H1 (cell line): Measurements from ENCODE around the gene CREBBP. TPM values are rescaled to one million over a fixed set of nuclear protein-coding genes. Genes with fewer than 3 reads are reported as not detected.

ENCODE experiments used
- CTCF ChIA-PET: fragments of 300-600 bp; sonication (Branson Sonifier 250); formaldehyde crosslinking; loops from one replicate; lab custom pipeline; 2021; ENCODE audit not compliant: partially characterized antibody; lab: Charles Lee
- POLR2A ChIA-PET: fragments of 300-600 bp; sonication (Branson Sonifier 250); formaldehyde crosslinking; loops from one replicate; lab custom pipeline; 2021; ENCODE audit warnings: inconsistent platforms; ENCODE audit not compliant: partially characterized antibody; lab: Charles Lee
- DNase-seq, 2 experiments: peaks; one replicate each; pipeline versions ENCODE4 v3.0.0 to v3.0.0-alpha.2; 2010 to 2022; ENCODE audit warnings: low spot score in 2 of 2, low read depth in 1 of 2, mixed read lengths in 1 of 2
- FAIRE-seq: peaks from 2 replicates; lab custom pipeline; 2011; peaks lifted over from hg19 to GRCh38; lab: Jason Lieb, UNC
- H2AFZ ChIP-seq: 2 replicates; pipeline ENCODE4 v1.8.1; 2012; ENCODE audit warnings: low read length, inconsistent platforms
- H2AK5ac ChIP-seq: 2 replicates; pipeline ENCODE4 v1.6.1; 2013; ENCODE audit warnings: low read depth, low read length
- H2BK120ac ChIP-seq: replicated peaks from 2 replicates; pipeline ENCODE3; 2013; ENCODE audit warnings: low read depth, low read length, inconsistent platforms
- H2BK12ac ChIP-seq: 2 replicates; pipeline ENCODE4 v1.6.1; 2013; ENCODE audit warnings: low read depth, low read length
- H2BK15ac ChIP-seq: 2 replicates; pipeline ENCODE4 v1.6.1; 2013; ENCODE audit warnings: low read length
- H2BK20ac ChIP-seq: 2 replicates; pipeline ENCODE4 v1.6.1; 2013; ENCODE audit warnings: low read length
- H2BK5ac ChIP-seq: 2 replicates; pipeline ENCODE4 v1.6.1; 2013; ENCODE audit warnings: low read depth, low read length
- H3K14ac ChIP-seq: 2 replicates; pipeline ENCODE4 v1.6.1; 2013; ENCODE audit warnings: inconsistent platforms; ENCODE audit not compliant: insufficient read length
- H3K18ac ChIP-seq: 2 replicates; pipeline ENCODE4 v1.6.1; 2013; ENCODE audit warnings: low read length; ENCODE audit errors: extremely low read depth
- H3K23ac ChIP-seq: 2 replicates; pipeline ENCODE4 v1.6.1; 2013; ENCODE audit warnings: inconsistent platforms; ENCODE audit not compliant: insufficient read length
- H3K23me2 ChIP-seq: 2 replicates; pipeline ENCODE4 v1.6.1; 2013; ENCODE audit warnings: low read depth, low read length
- H3K27ac ChIP-seq: 2 replicates; pipeline ENCODE4 v1.6.1; 2011; ENCODE audit warnings: low read depth, low read length, inconsistent platforms
- H3K27me3 ChIP-seq, 4 experiments: replicated peaks in 1 of 4; 1 replicate in 1 of 4; 2 replicates in 3 of 4; pipeline versions ENCODE4 v1.6.1 to v1.8.1; 2011 to 2013; ENCODE audit warnings: low read length in 3 of 4, mild to moderate bottlenecking in 3 of 4, inconsistent platforms in 2 of 4, mixed read lengths in 2 of 4, moderate library complexity in 1 of 4; ENCODE audit not compliant: control insufficient read depth in 3 of 4, insufficient read depth in 3 of 4; ENCODE audit errors: extremely low read depth in 1 of 4
- H3K36me3 ChIP-seq, 4 experiments: 2 replicates each; pipeline versions ENCODE4 v1.6.1 to v1.8.1; 2011 to 2013; ENCODE audit warnings: mild to moderate bottlenecking in 4 of 4, low read length in 3 of 4, moderate library complexity in 2 of 4, control low read depth in 1 of 4, inconsistent platforms in 1 of 4; ENCODE audit not compliant: insufficient read depth in 4 of 4, control insufficient read depth in 2 of 4
- H3K4ac ChIP-seq: replicated peaks from 2 replicates; pipeline ENCODE3; 2013; ENCODE audit warnings: low read length, low read depth, mixed read lengths, inconsistent platforms; ENCODE audit not compliant: insufficient read length
- H3K4me1 ChIP-seq, 4 experiments: replicated peaks in 1 of 4; 1 replicate in 1 of 4; 2 replicates in 3 of 4; pipeline versions ENCODE4 v1.6.1 to v1.8.1; 2011 to 2013; ENCODE audit warnings: low read length in 3 of 4, inconsistent platforms in 2 of 4, mixed read lengths in 1 of 4; ENCODE audit not compliant: insufficient read depth in 4 of 4, control insufficient read depth in 3 of 4
- H3K4me2 ChIP-seq, 2 experiments: 2 replicates each; pipeline versions ENCODE4 v1.6.1 to v1.8.1; 2011 to 2013; ENCODE audit warnings: low read depth in 2 of 2, low read length in 2 of 2, control low read depth in 1 of 2, inconsistent platforms in 1 of 2, mild to moderate bottlenecking in 1 of 2; ENCODE audit not compliant: insufficient read depth in 1 of 2
- H3K4me3 ChIP-seq, 4 experiments: fragments of 200-600, 300-600 bp in 1 of 4; sonication (generic), shearing (Covaris generic), sonication (Bioruptor Twin) in 1 of 4; 2 replicates each; pipeline versions ENCODE4 v1.5.1 to v1.8.1; 2011 to 2016; ENCODE audit warnings: low read length in 4 of 4, low read depth in 3 of 4, control low read depth in 2 of 4, inconsistent platforms in 2 of 4, mild to moderate bottlenecking in 2 of 4, mixed read lengths in 1 of 4, moderate library complexity in 1 of 4; ENCODE audit not compliant: insufficient read depth in 2 of 4; ENCODE audit errors: extremely low read depth in 1 of 4
- H3K56ac ChIP-seq: replicated peaks from 2 replicates; pipeline ENCODE3; 2013; ENCODE audit warnings: low read depth, mild to moderate bottlenecking, mixed read lengths, low read length, inconsistent platforms; ENCODE audit not compliant: insufficient read length
- H3K79me1 ChIP-seq: 2 replicates; pipeline ENCODE4 v1.6.1; 2013; ENCODE audit warnings: low read depth, low read length, control low read depth
- H3K79me2 ChIP-seq, 2 experiments: 2 replicates each; pipeline versions ENCODE4 v1.6.1 to v1.8.1; 2012 to 2013; ENCODE audit warnings: low read length in 2 of 2, mild to moderate bottlenecking in 2 of 2, inconsistent platforms in 1 of 2; ENCODE audit not compliant: insufficient read depth in 2 of 2, control insufficient read depth in 1 of 2
- H3K9ac ChIP-seq, 4 experiments: replicated peaks in 1 of 4; 1 replicate in 1 of 4; 2 replicates in 3 of 4; pipeline versions ENCODE4 v1.6.1 to v1.8.1; 2011 to 2013; ENCODE audit warnings: low read depth in 3 of 4, low read length in 3 of 4, control low read depth in 2 of 4, mild to moderate bottlenecking in 2 of 4, moderate library complexity in 2 of 4, inconsistent platforms in 1 of 4; ENCODE audit errors: extremely low read depth in 1 of 4
- H3K9me3 ChIP-seq, 2 experiments: 2 replicates each; pipeline versions ENCODE4 v1.6.1 to v1.8.1; 2012 to 2013; ENCODE audit warnings: mild to moderate bottlenecking in 2 of 2, moderate library complexity in 2 of 2, control low read depth in 1 of 2, inconsistent platforms in 1 of 2, low read depth in 1 of 2, low read length in 1 of 2, mixed read lengths in 1 of 2; ENCODE audit not compliant: insufficient read depth in 2 of 2
- H4K20me1 ChIP-seq, 2 experiments: replicated peaks in 1 of 2; 2 replicates each; pipeline versions ENCODE3 to v1.8.1; 2011 to 2013; ENCODE audit warnings: inconsistent platforms in 2 of 2, low read length in 2 of 2, mild to moderate bottlenecking in 1 of 2; ENCODE audit not compliant: insufficient read depth in 2 of 2, control insufficient read depth in 1 of 2
- H4K5ac ChIP-seq: 2 replicates; pipeline ENCODE4 v1.6.1; 2013; ENCODE audit warnings: low read length, low read depth, mixed read lengths, inconsistent platforms; ENCODE audit not compliant: insufficient read length
- H4K8ac ChIP-seq: 2 replicates; pipeline ENCODE4 v1.8.0; 2013; ENCODE audit warnings: mild to moderate bottlenecking, moderate library complexity, low read length, inconsistent platforms; ENCODE audit not compliant: insufficient read depth; ENCODE audit errors: extremely low read depth
- H4K91ac ChIP-seq: replicated peaks from 2 replicates; pipeline ENCODE3; 2013; ENCODE audit warnings: low read length, mixed read lengths, inconsistent platforms; ENCODE audit not compliant: insufficient read length
- BCL11A ChIP-seq, 2 experiments: IDR thresholded peaks; one replicate each; pipeline ENCODE4 v1.6.1; 2011; ENCODE audit warnings: low read depth in 2 of 2, low read length in 2 of 2, mild to moderate bottlenecking in 2 of 2
- CBX5 ChIP-seq: fragments of 300-800, 300-1000 bp; sonication (generic); IDR thresholded peaks from 2 replicates; pipeline ENCODE4 v1.7.1; 2016; ENCODE audit warnings: antibody characterized with exemption, low read length, low read depth
- CBX8 ChIP-seq: fragments of 300-800, 300-1000 bp; sonication (generic); IDR thresholded peaks from 2 replicates; pipeline ENCODE4 v1.7.1; 2016; ENCODE audit warnings: low read depth, low read length, borderline replicate concordance
- GTF2F1 ChIP-seq: IDR thresholded peaks from 2 replicates; pipeline ENCODE4 v1.6.1; 2012; ENCODE audit warnings: low read depth, low read length, improper control_type of control experiment, borderline replicate concordance
- KDM1A ChIP-seq: fragments of 200-600, 300-600 bp; sonication (generic); IDR thresholded peaks from 2 replicates; pipeline ENCODE4 v1.7.1; 2016; ENCODE audit warnings: mild to moderate bottlenecking, low read length, borderline replicate concordance
- NANOG ChIP-seq: IDR thresholded peaks from 2 replicates; pipeline ENCODE4 v1.6.1; 2011; ENCODE audit warnings: low read length, low read depth, mild to moderate bottlenecking, inconsistent platforms; ENCODE audit not compliant: insufficient read depth, poor library complexity, severe bottlenecking
- RBBP5 ChIP-seq: IDR thresholded peaks from 2 replicates; pipeline ENCODE4 v1.7.1; 2012; ENCODE audit warnings: low read depth, mild to moderate bottlenecking, inconsistent platforms, low read length, moderate library complexity, borderline replicate concordance
- SIRT6 ChIP-seq: IDR thresholded peaks from one replicate; pipeline ENCODE4 v1.7.1; 2012; ENCODE audit warnings: low read length, inconsistent platforms
- SIX5 ChIP-seq: IDR thresholded peaks from 2 replicates; pipeline ENCODE4 v1.6.1; 2011; ENCODE audit warnings: mild to moderate bottlenecking, low read depth, low read length
- SRF ChIP-seq: IDR thresholded peaks from 2 replicates; pipeline ENCODE4 v1.6.1; 2011; ENCODE audit warnings: mild to moderate bottlenecking, low read depth, low read length, moderate library complexity
- TAF1 ChIP-seq: IDR thresholded peaks from 2 replicates; pipeline ENCODE4 v1.6.1; 2011; ENCODE audit warnings: mild to moderate bottlenecking, low read depth, low read length
- TBP ChIP-seq: IDR thresholded peaks from 2 replicates; pipeline ENCODE4 v1.6.1; 2011; ENCODE audit warnings: low read depth, low read length, improper control_type of control experiment
- TCF12 ChIP-seq: IDR thresholded peaks from 2 replicates; pipeline ENCODE4 v1.6.1; 2011; ENCODE audit warnings: low read depth, mild to moderate bottlenecking, low read length
- WGBS, 2 experiments: shearing (Covaris generic) in 1 of 2; methylation state at CpG; one replicate each; pipeline versions ENCODE4 v1.1.6 to v1.1.7; 2013 to 2015; ENCODE audit warnings: low lambda C conversion rate in 2 of 2, mixed read lengths in 2 of 2, inconsistent platforms in 1 of 2, low coverage in 1 of 2, missing lambda C conversion rate in 1 of 2; ENCODE audit not compliant: insufficient replicate concordance in 2 of 2, insufficient coverage in 1 of 2, insufficient read length in 1 of 2; ENCODE audit errors: extremely low coverage in 1 of 2, missing lambda C conversion rate in 1 of 2; 5-methylcytosine and 5-hydroxymethylcytosine counted together
- polyA plus RNA-seq, 7 experiments: library from polyadenylated mRNA; depleted of rRNA in 3 of 7; stranded (reverse) in 5 of 7; unstranded in 2 of 7; fragments of >200 nt in 5 of 7; fragments of 200-250 nt in 2 of 7; gene quantifications; 1 replicate in 5 of 7; 2 replicates in 1 of 7; 4 replicates in 1 of 7; pipeline versions ENCODE4 v1.2.1 to v1.2.3, GENCODE V29; 2011 to 2013; ENCODE audit warnings: missing spikeins in 2 of 7, mixed read lengths in 2 of 7
- total RNA-seq: library from RNA; stranded (reverse); fragmentation: NEBNext Ultra II Directional; extraction: Animal tissue kit (Norgen Biotek cat#: 25700); gene quantifications from 2 replicates; pipeline ENCODE4 v1.2.1, GENCODE V29; 2021

Gene CREBBP
- total and polyA plus RNA-seq, 2 of the 8 experiments (the other 6 are each of a cell fraction or from before 2014, with no cell fraction given) = 10.0 to 60.1 TPM

DNA sequence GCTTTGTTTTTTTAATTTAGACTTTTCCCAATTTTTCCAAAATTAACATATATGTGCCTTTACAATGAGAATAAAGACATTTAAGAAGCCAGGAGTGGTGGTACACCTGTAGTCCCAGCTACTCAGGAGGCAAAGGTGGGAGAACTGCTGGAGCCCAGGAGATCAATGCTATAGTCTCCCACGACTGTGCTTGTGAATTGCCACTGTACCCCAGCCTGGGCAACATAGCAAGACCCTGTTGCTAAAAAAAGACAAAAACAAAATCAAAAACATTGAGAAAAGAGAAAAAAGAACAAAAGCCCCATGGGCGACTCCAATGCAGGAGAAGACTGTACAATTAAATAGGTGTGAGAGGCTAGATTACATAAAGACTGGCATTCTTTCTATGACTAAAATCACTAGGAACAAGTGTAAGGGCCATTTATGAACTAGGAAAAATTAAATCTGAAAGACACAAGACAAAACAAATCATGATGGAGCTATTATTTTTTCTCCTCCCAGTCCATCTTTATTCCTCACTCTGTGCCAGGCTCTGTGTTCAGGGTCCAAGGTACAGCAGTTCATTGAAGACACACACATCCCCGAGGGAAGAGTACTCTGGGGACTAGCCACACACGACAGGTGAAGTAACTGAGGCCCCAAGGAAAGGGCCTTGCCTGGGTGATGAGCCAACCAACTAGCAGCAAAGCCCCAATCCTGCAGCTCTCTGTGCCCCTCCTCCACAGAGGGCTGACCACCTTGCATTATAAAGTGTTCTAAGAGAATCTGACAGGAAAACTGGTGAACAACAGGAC lies 79.8 kb downstream of the CREBBP start:
- Histone ChIP-seq H3K9me3 (no peaks in the 10 kb centered on the region), H2BK120ac (no peak overlapping the region), H3K79me1 (peaks cover 15% of the 10 kb centered on the region; the same call in 1 of the 2 replicates), H3K4me3 (no peak overlapping the region), H3K56ac (no peak overlapping the region), H3K36me3 (no peaks in the 10 kb centered on the region; a peak in 1 of 8 replicates), H3K18ac (no peak overlapping the region), H3K14ac (no peak overlapping the region), H3K9ac (no peak overlapping the region), H2AFZ (no peak overlapping the region), H3K23me2 (no peaks in the 10 kb centered on the region; the same call in 1 of the 2 replicates), H2BK12ac (no peak overlapping the region), H2AK5ac (no peak overlapping the region), H3K4me2 (no peak overlapping the region), H2BK5ac (no peak overlapping the region), H3K4ac (no peak overlapping the region), H4K20me1 (peaks cover 7 to 20% of the 10 kb centered on the region in 2 experiments), H4K91ac (no peak overlapping the region), H3K27me3 (no peaks in the 10 kb centered on the region), H3K4me1 (peaks cover 0 to 5% (median 2%) of the 10 kb centered on the region in 4 experiments; a peak in 3 of 7 replicates), H3K79me2 (peaks cover 7 to 92% of the 10 kb centered on the region in 2 experiments; a peak in 3 of 4 replicates), H2BK20ac (no peak overlapping the region), H4K5ac (no peak overlapping the region), H3K23ac (no peak overlapping the region), H2BK15ac (no peak overlapping the region), H4K8ac (no peak overlapping the region), H3K27ac (no peak overlapping the region)
- WGBS, 2 experiments = 85% methylated on average over 4 of the region's 4 CpGs; no CpG with 5 or more reads in 1 of the 2 experiments
- ChIA-PET CTCF (interaction anchor here (0.7 to 1.2 kb wide), 2 partner anchors 24 to 741 kb away, joined by 3 read pairs; no protein-coding TSS in a partner anchor), POLR2A (interaction anchor here (0.9 to 1.1 kb wide), 2 partner anchors 11 to 23 kb away, joined by 3 read pairs; no protein-coding TSS in a partner anchor)
- DNase-seq = no peak
- FAIRE-seq = no peak
- TF ChIP-seq SIRT6 = no peak
- no peak for TF ChIP-seq GTF2F1
- no peak for TF ChIP-seq TBP
- no peak for TF ChIP-seq TAF1
- no peak for TF ChIP-seq BCL11A (IDR thresholded peaks at IDR 0.05; ENCODE audit: low read depth in 2 of 2, low read length in 2 of 2)
- no peak for TF ChIP-seq NANOG
- no peak for TF ChIP-seq CBX8
- no peak for TF ChIP-seq RBBP5
- no peak for TF ChIP-seq SRF
- TF ChIP-seq TCF12 = no peak
- TF ChIP-seq KDM1A = no peak
- TF ChIP-seq CBX5 = no peak
- TF ChIP-seq SIX5 = no peak
